Measurements from ENCODE around the gene SDS. TPM values are rescaled to one million over a fixed set of nuclear protein-coding genes. Genes with fewer than 3 reads are reported as not detected.

SDS gene
- total and polyA plus RNA-seq, 2 experiments from 2014 or later, result 0.57 TPM; not detected in 1

- no peaks in the 10 kb centered on the region for H4K20me1 ChIP-seq (replicated peaks; ENCODE audit: insufficient read depth)
- ATAC-seq (peak; percentile 59), DNase-seq (ENCODE audit: low spot score) (peak; percentile 72)
- H3K9me2 ChIP-seq (ENCODE audit: insufficient read depth), result no peaks in the 10 kb centered on the region
- TF ChIP-seq ZNF462 (CRISPR knock-in tag; IDR thresholded peaks at IDR 0.05) (peak; percentile 8; the same call in 1 of the 2 replicates), EZH2phosphoT487 (IDR thresholded peaks at IDR 0.05; ENCODE audit: unreplicated experiment) (no peak)
- H3K27ac ChIP-seq (ENCODE audit: low read depth), result 0 out of 2 replicates have a peak overlapping the region, but pooled peaks have one; percentile 84
- no peak overlapping the region for H2AFZ ChIP-seq
- Mint-ChIP-seq H3K27me3 (ENCODE audit: insufficient read depth, low read depth, poor library complexity) (peaks cover 27% of the 10 kb centered on the region), H3K27ac (peak overlapping the region; percentile 92; the same call in 1 of the 2 replicates), H3K9me3 (peaks cover 4% of the 10 kb centered on the region; the same call in 1 of the 3 replicates), H3K4me3 (peak overlapping the region; percentile 63), H3K36me3 (ENCODE audit: low read depth) (no peaks in the 10 kb centered on the region), H3K4me1 (peaks cover 13% of the 10 kb centered on the region)
- peak overlapping the region; percentile 40 for H3K4me3 ChIP-seq
- H3K4me2 ChIP-seq, result peak overlapping the region; percentile 71
- H3K4me1 ChIP-seq (ENCODE audit: insufficient read depth), result 0 out of 2 replicates have a peak, but pooled peaks cover 8% of the 10 kb centered on the region
- H3K27me3 ChIP-seq (ENCODE audit: insufficient read depth), result no peaks in the 10 kb centered on the region
- H3F3A ChIP-seq (replicated peaks; ENCODE audit: low read depth), result 0 out of 2 replicates have a peak, but pooled peaks cover 3% of the 10 kb centered on the region
- H3K36me3 ChIP-seq (ENCODE audit: insufficient read depth), result no peaks in the 10 kb centered on the region
- H3K79me2 ChIP-seq (replicated peaks; ENCODE audit: insufficient read depth), result no peaks in the 10 kb centered on the region
Observed at GRCh38 chr12:113425960-113426453, 22.3 kb upstream of the SDS start.

- Mint-ChIP-seq H3K4me3 (peak overlapping the region; percentile 63), H3K9me3 (0 out of 3 replicates have a peak, but pooled peaks cover 3% of the 10 kb centered on the region), H3K27ac (peak overlapping the region; percentile 92), H3K4me1 (peaks cover 13% of the 10 kb centered on the region), H3K36me3 (ENCODE audit: low read depth) (no peaks in the 10 kb centered on the region), H3K27me3 (ENCODE audit: insufficient read depth, low read depth, poor library complexity) (peaks cover 27% of the 10 kb centered on the region)
- H3K27me3 ChIP-seq (ENCODE audit: insufficient read depth), result no peaks in the 10 kb centered on the region
- peak overlapping the region; percentile 84 for H3K27ac ChIP-seq (ENCODE audit: low read depth)
- H3F3A ChIP-seq (replicated peaks; ENCODE audit: low read depth), result 0 out of 2 replicates have a peak, but pooled peaks cover 3% of the 10 kb centered on the region
- peak; percentile 71 for DNase-seq (ENCODE audit: low spot score)
- H3K4me3 ChIP-seq, result peak overlapping the region; percentile 40
- ATAC-seq, result peak; percentile 70
- H4K20me1 ChIP-seq (replicated peaks; ENCODE audit: insufficient read depth), result no peaks in the 10 kb centered on the region
- 0 out of 2 replicates have a peak, but pooled peaks cover 8% of the 10 kb centered on the region for H3K4me1 ChIP-seq (ENCODE audit: insufficient read depth)
- no peak overlapping the region for H2AFZ ChIP-seq
- no peaks in the 10 kb centered on the region for H3K79me2 ChIP-seq (replicated peaks; ENCODE audit: insufficient read depth)
- H3K4me2 ChIP-seq, result peak overlapping the region; percentile 71
- no peaks in the 10 kb centered on the region for H3K36me3 ChIP-seq (ENCODE audit: insufficient read depth)
- no peaks in the 10 kb centered on the region for H3K9me2 ChIP-seq (ENCODE audit: insufficient read depth)
- TF ChIP-seq STAT1 (IDR thresholded peaks at IDR 0.05; ENCODE audit: unreplicated experiment) (no peak), CTCF (conservative IDR thresholded peaks at IDR 0.05; ENCODE audit: low read depth in 2 of 2) (peak; percentile 86 to 97), ETS1 (IDR thresholded peaks at IDR 0.05) (no peak), NANOG (IDR thresholded peaks at IDR 0.05; ENCODE audit: borderline replicate concordance) (no peak)
Observed at GRCh38 chr12:113424915-113425823, 21.5 kb upstream of the SDS start.

All from GM23338 (cell line).